ENCODE data around the gene FGR. TPM values are rescaled to one million over a fixed set of nuclear protein-coding genes. Genes with fewer than 3 reads are reported as not detected.

FGR gene
- polyA plus RNA-seq, 3 donors, result 371 to 1,340 (median 571) TPM

- H3K4me1 Mint-ChIP-seq, result peaks cover 33% of the 10 kb centered on the region
- peak overlapping the region in 1 of 2 donors; percentile 35 for H3K4me3 Mint-ChIP-seq
- Histone ChIP-seq H2AFZ (ENCODE audit: insufficient read depth, low read depth, low read length, poor library complexity, severe bottlenecking) (no peak overlapping the region), H3K27me3 (ENCODE audit: control insufficient read depth in 2 of 2, insufficient read depth in 2 of 2, low read length in 2 of 2) (peaks cover 4 to 26% of the 10 kb centered on the region in 2 donors), H3K9ac (ENCODE audit: insufficient read depth, low read length, poor library complexity, severe bottlenecking) (no peak overlapping the region), H3K9me3 (replicated peaks in 1 of 2; ENCODE audit: control insufficient read depth in 1 of 2, insufficient read depth in 1 of 2, low read length in 2 of 2) (no peaks in the 10 kb centered on the region), H3K4me1 (ENCODE audit: control insufficient read depth in 1 of 2, insufficient read depth in 2 of 2, low read length in 2 of 2) (peaks cover 14 to 25% of the 10 kb centered on the region in 2 donors), H3K36me3 (replicated peaks in 1 of 2; ENCODE audit: control insufficient read depth in 1 of 2, insufficient read depth in 2 of 2, low read length in 2 of 2) (no peaks in the 10 kb centered on the region), H3K79me2 (ENCODE audit: insufficient read depth, low read length) (no peaks in the 10 kb centered on the region), H3K27ac (ENCODE audit: low read depth in 1 of 2, low read length in 2 of 2) (no peak overlapping the region), H3K4me2 (replicated peaks; ENCODE audit: extremely low read depth, low read length, poor library complexity, severe bottlenecking) (no peak overlapping the region), H4K20me1 (ENCODE audit: insufficient read depth, low read length) (peaks cover 57% of the 10 kb centered on the region), H3K4me3 (replicated peaks in 1 of 3; ENCODE audit: low read depth in 2 of 3, low read length in 3 of 3) (no peak overlapping the region)
- 78% methylated on average over 5 of the region's 7 CpGs for WGBS (ENCODE audit: insufficient coverage)
- H3K9me3 Mint-ChIP-seq, result peaks cover 0 to 1% (median 0%) of the 10 kb centered on the region in 7 donors
- DNase-seq, result no peak
- intact Hi-C loops (cut with micrococcal nuclease), result no loop called here
- peaks cover 19 to 33% (median 22%) of the 10 kb centered on the region in 3 donors for H3K27me3 Mint-ChIP-seq (ENCODE audit: low read depth in 3 of 3)
- TF ChIP-seq CTCF (IDR thresholded peaks at IDR 0.05), result no peak
- peaks cover 0 to 6% of the 10 kb centered on the region in 2 donors for H3K36me3 Mint-ChIP-seq
- H3K27ac Mint-ChIP-seq, result peak overlapping the region in 1 of 7 donors; percentile 38
Measured at GRCh38 chr1:27576806-27577227, 58.2 kb downstream of the FGR start.

- Histone ChIP-seq H3K9ac (ENCODE audit: insufficient read depth, low read length, poor library complexity, severe bottlenecking) (peak overlapping the region; percentile 8), H3K4me1 (ENCODE audit: control insufficient read depth in 1 of 2, insufficient read depth in 2 of 2, low read length in 2 of 2) (peaks cover 14 to 25% of the 10 kb centered on the region in 2 donors)
- H3K4me1 Mint-ChIP-seq, result peaks cover 32% of the 10 kb centered on the region
Measured at GRCh38 chr1:27575840-27576331, 59.1 kb downstream of the FGR start.

More at GRCh38 chr1:27575840-27576331, 59.1 kb downstream of the FGR start:
- no peak for DNase-seq
- Histone ChIP-seq H3K9me3 (replicated peaks in 1 of 2; ENCODE audit: control insufficient read depth in 1 of 2, insufficient read depth in 1 of 2, low read length in 2 of 2) (no peaks in the 10 kb centered on the region), H3K27me3 (ENCODE audit: control insufficient read depth in 2 of 2, insufficient read depth in 2 of 2, low read length in 2 of 2) (peaks cover 4 to 26% of the 10 kb centered on the region in 2 donors), H3K36me3 (replicated peaks in 1 of 2; ENCODE audit: control insufficient read depth in 1 of 2, insufficient read depth in 2 of 2, low read length in 2 of 2) (no peaks in the 10 kb centered on the region), H2AFZ (ENCODE audit: insufficient read depth, low read depth, low read length, poor library complexity, severe bottlenecking) (no peak overlapping the region), H3K4me3 (replicated peaks in 1 of 3; ENCODE audit: low read depth in 2 of 3, low read length in 3 of 3) (peak overlapping the region in 1 of 3 experiments; percentile 61), H3K79me2 (ENCODE audit: insufficient read depth, low read length) (no peaks in the 10 kb centered on the region), H3K27ac (ENCODE audit: low read depth in 1 of 2, low read length in 2 of 2) (no peak overlapping the region), H3K4me2 (replicated peaks; ENCODE audit: extremely low read depth, low read length, poor library complexity, severe bottlenecking) (peak overlapping the region; percentile 65), H4K20me1 (ENCODE audit: insufficient read depth, low read length) (peaks cover 66% of the 10 kb centered on the region)
- intact Hi-C loops (cut with micrococcal nuclease), result no loop called here
- 6% methylated on average over 37 of the region's 44 CpGs for WGBS (ENCODE audit: insufficient coverage)
- Mint-ChIP-seq H3K36me3 (peaks cover 0 to 6% of the 10 kb centered on the region in 2 donors), H3K9me3 (peaks cover 0 to 1% (median 0%) of the 10 kb centered on the region in 7 donors), H3K27ac (no peak overlapping the region), H3K27me3 (ENCODE audit: low read depth in 3 of 3) (peaks cover 21 to 35% (median 22%) of the 10 kb centered on the region in 3 donors), H3K4me3 (peak overlapping the region; percentile 35 to 39)
- no peak for TF ChIP-seq CTCF (IDR thresholded peaks at IDR 0.05)

Measured in CD14-positive monocyte (primary cell).